Thoracic aorta (tissue), 2 donors: Measurements from ENCODE around the gene CBX5. TPM values are rescaled to one million over a fixed set of nuclear protein-coding genes. Genes with fewer than 3 reads are reported as not detected.
"Not testable (repeated sequence)": the region's sequence is repeated elsewhere in the genome, so short reads cannot be mapped to it uniquely, and the experiment has no call there.

Experiments
- ATAC-seq: fragments of 150-250 bp; one replicate; pipeline ENCODE4 v1.8.0; 2017; ENCODE audit warnings: low read depth; ENCODE audit not compliant: insufficient number of reproducible peaks, low FRiP score
- DNase-seq: peaks from one replicate; pipeline ENCODE4 v3.0.0-alpha.2; 2020; ENCODE audit warnings: low spot score
- H3K27ac ChIP-seq, 2 donors: fragments of 200-600 bp; sonication (generic); 1 replicate in 1 of 2; 2 replicates in 1 of 2; pipeline ENCODE4 v1.5.1; 2016; ENCODE audit warnings: mild to moderate bottlenecking in 2 of 2, moderate library complexity in 2 of 2
- H3K27me3 ChIP-seq: fragments of 200-600 bp; sonication (generic); replicated peaks from 2 replicates; pipeline ENCODE4 v1.6.0; 2016; ENCODE audit warnings: mild to moderate bottlenecking; ENCODE audit not compliant: insufficient read depth
- H3K36me3 ChIP-seq: fragments of 200-600 bp; sonication (generic); one replicate; pipeline ENCODE4 v1.5.1; 2016
- H3K4me1 ChIP-seq, 2 donors: fragments of 200-600 bp; sonication (generic); 1 replicate in 1 of 2; 2 replicates in 1 of 2; pipeline versions ENCODE4 v1.5.1 to v1.6.0; 2016; ENCODE audit warnings: low read depth in 2 of 2, mild to moderate bottlenecking in 1 of 2; ENCODE audit not compliant: control insufficient read depth in 1 of 2
- H3K4me3 ChIP-seq: fragments of 200-600 bp; sonication (generic); 2 replicates; pipeline ENCODE4 v1.5.1; 2016; ENCODE audit warnings: mild to moderate bottlenecking
- H3K9me3 ChIP-seq: fragments of 200-600 bp; sonication (generic); 2 replicates; pipeline ENCODE4 v1.5.1; 2016
- CTCF ChIP-seq: fragments of 200-600 bp; sonication (generic); IDR thresholded peaks from one replicate; pipeline ENCODE4 v1.5.1; 2019; ENCODE audit warnings: antibody characterized with exemption
- total RNA-seq, 2 donors: library from RNA; depleted of rRNA; stranded (reverse); fragments of >200 nt; gene quantifications; one replicate each; pipeline versions ENCODE4 v1.1.0 to v1.2.3, GENCODE V29; 2016

Gene CBX5
- total RNA-seq, 2 donors from 2014 or later: 37.6 to 52.7 TPM

DNA sequence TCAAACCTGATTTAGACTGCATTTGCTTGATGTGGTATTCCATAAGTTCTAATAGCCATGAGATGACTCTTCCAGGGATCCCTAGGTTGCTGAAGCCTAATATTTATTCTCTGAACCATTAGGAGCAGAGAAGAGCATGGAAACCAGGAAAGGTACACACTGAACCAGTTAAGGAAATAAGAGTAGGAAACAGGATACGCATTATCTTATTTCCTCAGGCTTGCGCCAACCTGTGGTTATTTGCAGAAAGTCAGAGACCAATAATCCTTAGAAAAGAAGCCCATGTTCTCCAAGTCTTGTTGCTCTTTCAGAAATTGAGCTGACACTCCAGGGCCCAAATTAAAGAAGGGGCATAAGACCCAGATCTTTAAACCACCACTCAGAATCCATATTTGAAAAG is 49.4 kb downstream of the CBX5 start:
- ATAC-seq: no peak
- peak overlapping the region; percentile 18 to 63 for H3K27ac ChIP-seq

GRCh38 chr12:54229624-54230212 is 50.2 kb downstream of the CBX5 start:
- ATAC-seq (peak; percentile 67), DNase-seq (no peak)
- no peaks in the 10 kb centered on the region for H3K36me3 ChIP-seq
- H3K27me3 ChIP-seq: no peaks in the 10 kb centered on the region
- H3K9me3 ChIP-seq: no peaks in the 10 kb centered on the region
- H3K4me1 ChIP-seq: peaks cover 3 to 18% of the 10 kb centered on the region in 2 donors
- peak overlapping the region; percentile 39 for H3K4me3 ChIP-seq
- H3K27ac ChIP-seq: peak overlapping the region; percentile 18 to 63
- no peak for TF ChIP-seq CTCF

More for the DNA sequence above, 49.4 kb downstream of the CBX5 start:
- no peaks in the 10 kb centered on the region for H3K9me3 ChIP-seq
- H3K4me3 ChIP-seq: no peak overlapping the region
- TF ChIP-seq CTCF: no peak
- H3K27me3 ChIP-seq: no peaks in the 10 kb centered on the region
- no peak for DNase-seq
- H3K4me1 ChIP-seq: peaks cover 3 to 18% of the 10 kb centered on the region in 2 donors
- no peaks in the 10 kb centered on the region for H3K36me3 ChIP-seq

GRCh38 chr12:54228471-54228870 is 51.5 kb downstream of the CBX5 start:
- DNase-seq (no peak), ATAC-seq (no peak)
- no peak for TF ChIP-seq CTCF
- H3K4me3 ChIP-seq: no peak overlapping the region
- no peak overlapping the region for H3K27ac ChIP-seq
- H3K27me3 ChIP-seq: no peaks in the 10 kb centered on the region
- peaks cover 3 to 18% of the 10 kb centered on the region in 2 donors for H3K4me1 ChIP-seq
- no peaks in the 10 kb centered on the region for H3K9me3 ChIP-seq
- H3K36me3 ChIP-seq: no peaks in the 10 kb centered on the region

DNA sequence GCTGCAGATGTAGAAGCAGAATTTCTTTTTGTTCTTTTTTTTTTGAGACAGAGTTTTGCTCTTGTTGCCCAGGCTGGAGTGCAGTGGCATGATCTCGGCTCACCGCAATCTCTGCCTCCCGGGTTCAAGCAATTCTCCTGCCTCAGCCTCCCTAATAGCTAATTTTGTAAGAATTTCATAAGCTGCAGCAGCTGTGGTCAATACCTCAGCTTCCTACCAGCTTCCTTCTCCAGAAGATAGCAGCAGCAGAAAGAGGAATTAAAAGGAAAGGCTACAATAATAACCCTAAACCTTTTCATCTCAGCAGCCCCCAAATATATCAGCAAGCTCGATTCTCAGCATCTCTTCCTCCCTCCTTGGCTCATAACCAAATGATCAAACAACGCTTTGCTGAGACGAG is 52.0 kb downstream of the CBX5 start:
- not testable (repeated sequence) for H3K9me3 ChIP-seq, ATAC-seq, H3K27me3 ChIP-seq, H3K4me3 ChIP-seq, DNase-seq, H3K27ac ChIP-seq, H3K36me3 ChIP-seq
- H3K4me1 ChIP-seq: peaks cover 3 to 16% of the 10 kb centered on the region in 2 donors

GRCh38 chr12:54227376-54227775 is 52.5 kb downstream of the CBX5 start:
- H3K27me3 ChIP-seq: no peaks in the 10 kb centered on the region
- no peak for ATAC-seq
- no peak for DNase-seq

More at GRCh38 chr12:54227376-54227775, 52.5 kb downstream of the CBX5 start:
- Histone ChIP-seq H3K4me1 (peaks cover 3 to 11% of the 10 kb centered on the region in 2 donors), H3K9me3 (no peaks in the 10 kb centered on the region), H3K36me3 (no peaks in the 10 kb centered on the region), H3K4me3 (no peak overlapping the region), H3K27ac (no peak overlapping the region)
- TF ChIP-seq CTCF: no peak
